Measurements from ENCODE around the gene SENP7.
"Not testable (repeated sequence)": the region's sequence is repeated elsewhere in the genome, so short reads cannot be mapped to it uniquely, and the experiment has no call there.

The SENP7 gene

DNA sequence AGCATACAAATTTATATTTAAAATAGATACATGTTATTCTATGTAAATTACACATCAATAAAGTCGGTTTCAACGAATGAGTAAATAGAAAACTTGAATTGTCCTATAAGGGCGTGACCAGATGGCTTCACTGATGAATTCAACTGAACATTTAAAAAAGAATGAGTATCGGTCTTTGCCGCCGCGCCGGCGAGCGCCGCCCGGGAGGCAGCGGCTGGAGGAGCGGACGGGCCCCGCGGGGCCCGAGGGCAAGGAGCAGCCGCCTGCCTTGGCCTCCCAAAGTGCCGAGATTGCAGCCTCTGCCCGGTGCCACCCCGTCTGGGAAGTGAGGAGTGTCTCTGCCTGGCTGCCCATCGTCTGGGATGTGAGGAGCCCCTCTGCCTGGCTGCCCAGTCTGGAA lies 74.4 kb downstream of the SENP7 start:
- not testable (repeated sequence) for DNase-seq (ENCODE audit: low read depth in 2 of 2)

DNA sequence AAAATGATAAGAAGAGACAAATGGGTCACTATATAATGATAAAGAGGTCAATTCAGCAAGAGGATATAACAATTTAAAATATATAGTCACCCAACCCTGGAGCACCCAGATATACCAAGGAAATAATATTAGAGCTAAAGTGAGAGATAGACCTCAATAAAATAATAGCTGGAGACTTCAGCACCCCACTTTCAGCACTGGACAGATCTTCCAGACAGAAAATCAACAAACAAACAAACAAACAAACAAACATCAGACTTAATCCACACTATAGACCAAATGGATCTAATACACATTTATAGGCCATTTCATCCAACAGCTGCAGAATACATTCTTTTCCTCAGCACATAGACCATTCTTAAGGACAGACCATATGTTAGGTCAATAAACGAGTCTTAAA lies 79.4 kb downstream of the SENP7 start:
- no peak for DNase-seq (ENCODE audit: low read depth in 2 of 2)

DNA sequence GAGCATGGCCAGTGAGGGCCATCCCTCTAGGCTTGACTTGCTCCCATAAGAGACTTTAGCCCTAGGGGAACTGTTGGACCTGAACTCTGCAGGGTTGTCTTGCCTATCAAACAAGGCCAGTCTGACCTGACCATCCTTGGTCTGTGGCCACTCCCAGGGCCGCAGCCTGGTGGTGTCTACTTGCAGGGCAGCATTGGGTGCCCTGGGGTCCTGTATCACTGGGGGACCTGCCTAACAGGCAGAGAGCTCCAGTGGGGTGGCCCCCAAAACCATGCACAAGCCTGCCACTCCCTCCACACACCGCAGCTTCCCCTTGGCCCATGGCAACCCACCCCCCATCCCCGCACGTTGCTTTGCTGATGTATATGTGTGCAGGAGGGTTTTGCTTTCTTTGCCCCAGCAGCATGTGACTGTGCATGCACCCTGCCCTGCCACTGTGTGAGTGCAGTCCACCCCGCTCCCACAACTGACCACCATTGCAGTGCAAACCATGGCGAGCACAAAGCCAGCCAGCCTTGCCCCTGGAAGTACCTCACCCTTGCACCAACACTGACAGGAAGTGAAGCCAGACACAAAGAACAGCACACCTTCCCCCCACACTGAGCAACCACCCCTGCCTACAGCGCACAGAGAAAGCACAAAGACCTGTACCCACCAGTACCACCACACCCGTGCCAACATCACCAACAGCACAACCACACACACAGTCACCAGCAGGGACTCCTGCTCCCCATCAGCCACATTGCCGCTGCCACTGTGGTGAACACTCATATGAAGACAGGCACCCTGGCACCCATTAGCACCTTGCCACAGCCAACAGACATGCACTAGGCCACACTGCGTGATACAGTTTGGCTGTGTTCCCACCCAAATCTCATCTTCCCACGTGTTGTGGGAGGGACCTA lies 88.8 kb downstream of the SENP7 start:
- DNase-seq (ENCODE audit: low read depth in 2 of 2), result no peak

DNA sequence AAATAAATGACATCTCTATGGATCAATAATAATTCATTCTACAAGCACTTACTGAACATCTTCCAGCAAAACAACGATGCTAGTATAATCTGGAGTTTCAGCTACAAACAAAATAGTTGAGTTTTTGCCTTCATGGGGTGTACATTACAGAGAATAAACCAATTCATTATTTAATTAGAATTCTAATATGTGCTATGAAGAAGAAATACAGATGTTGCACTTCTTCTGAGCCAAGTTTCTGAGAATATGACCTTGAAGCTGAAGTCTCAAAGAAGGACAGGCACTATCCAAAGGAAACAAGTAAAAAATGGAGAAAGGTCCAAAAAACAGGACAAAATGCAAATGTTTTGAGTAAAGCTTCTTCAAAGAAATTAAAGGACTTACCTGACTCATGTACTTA lies 94.2 kb downstream of the SENP7 start:
- DNase-seq (ENCODE audit: low read depth in 2 of 2), result no peak

DNA sequence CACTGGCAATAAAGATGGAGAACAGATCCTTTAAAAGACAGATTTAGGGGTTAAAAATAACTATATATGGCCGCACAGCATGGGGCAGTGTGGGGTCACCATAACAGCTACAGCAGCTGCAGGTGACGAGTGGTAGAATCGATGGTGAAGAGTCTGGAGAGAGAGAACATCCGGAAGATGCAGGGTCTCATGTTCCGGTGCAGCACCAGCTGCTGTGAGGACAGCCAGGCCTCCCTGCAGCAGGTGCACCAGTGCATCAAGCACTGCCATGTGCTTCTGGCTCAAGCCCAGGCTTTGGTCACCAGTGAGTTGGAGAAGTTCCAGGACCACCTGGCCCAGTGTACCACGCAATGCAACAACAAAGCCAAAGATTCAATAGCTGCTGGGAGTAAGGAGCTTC lies 98.9 kb downstream of the SENP7 start:
- no peak for DNase-seq (ENCODE audit: low read depth in 2 of 2)

DNA sequence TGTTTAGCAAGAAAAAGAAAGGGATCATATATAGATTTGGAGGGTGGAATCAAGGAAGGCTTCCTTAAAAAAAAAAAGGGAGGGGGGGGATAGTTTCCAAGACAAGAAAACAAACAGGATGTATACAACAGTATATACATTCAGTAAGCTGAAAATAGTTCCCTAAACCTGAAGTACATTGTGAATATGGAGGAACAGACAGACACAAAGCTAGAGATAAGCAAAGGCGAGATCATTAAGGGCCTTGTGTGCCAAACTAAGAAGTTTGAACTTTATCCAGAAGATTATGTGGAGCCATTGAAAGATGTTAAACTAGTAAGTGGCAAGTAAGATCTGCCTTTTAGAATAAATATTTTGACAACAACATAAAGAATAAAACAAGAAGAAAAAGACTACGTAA lies 99.4 kb downstream of the SENP7 start:
- no peak for DNase-seq (ENCODE audit: low read depth in 2 of 2)

DNA sequence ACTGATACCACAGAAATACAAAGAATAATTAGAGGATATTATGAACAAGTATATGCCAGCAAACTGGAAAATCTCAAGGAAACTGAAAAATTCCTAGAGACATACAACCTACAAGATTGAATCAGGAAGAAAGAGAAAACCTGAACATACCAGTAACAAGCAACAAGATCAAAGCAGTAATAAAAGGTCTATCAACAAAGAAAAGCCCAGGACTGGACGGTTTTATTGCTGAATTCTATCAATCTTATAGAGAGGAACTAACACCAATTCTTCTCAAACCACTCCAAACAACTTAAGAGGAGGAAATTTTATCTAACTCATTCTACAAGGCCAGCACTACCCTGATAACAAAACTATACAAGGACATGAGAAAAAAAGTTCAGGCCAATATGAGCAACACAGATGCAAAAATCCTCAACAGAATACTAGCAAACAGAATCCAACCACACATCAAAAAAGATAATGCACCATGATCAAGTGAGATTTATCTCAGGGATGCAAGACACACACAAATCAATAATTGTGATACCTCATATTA lies 121.5 kb downstream of the SENP7 start:
- DNase-seq (ENCODE audit: low read depth in 2 of 2), result no peak

DNA sequence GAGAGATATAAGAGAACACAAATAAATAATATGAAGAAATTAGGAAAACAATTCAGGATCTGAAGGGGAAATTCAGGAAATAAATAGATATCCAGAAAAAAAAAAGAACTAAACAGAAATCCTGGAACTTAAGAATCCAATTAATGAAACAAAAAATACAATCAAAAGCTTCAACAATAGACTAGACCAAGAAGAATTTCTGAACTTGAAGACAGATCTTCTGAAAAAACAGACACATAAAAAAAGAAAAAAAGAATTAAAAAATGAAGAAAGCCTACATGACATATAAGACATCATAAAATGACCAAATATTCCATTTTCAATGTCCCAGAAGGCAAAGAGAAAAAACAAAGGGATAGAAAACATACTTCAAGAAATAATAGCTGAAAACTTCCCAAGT lies 124.3 kb downstream of the SENP7 start:
- no peak for DNase-seq (ENCODE audit: low read depth in 2 of 2)

DNA sequence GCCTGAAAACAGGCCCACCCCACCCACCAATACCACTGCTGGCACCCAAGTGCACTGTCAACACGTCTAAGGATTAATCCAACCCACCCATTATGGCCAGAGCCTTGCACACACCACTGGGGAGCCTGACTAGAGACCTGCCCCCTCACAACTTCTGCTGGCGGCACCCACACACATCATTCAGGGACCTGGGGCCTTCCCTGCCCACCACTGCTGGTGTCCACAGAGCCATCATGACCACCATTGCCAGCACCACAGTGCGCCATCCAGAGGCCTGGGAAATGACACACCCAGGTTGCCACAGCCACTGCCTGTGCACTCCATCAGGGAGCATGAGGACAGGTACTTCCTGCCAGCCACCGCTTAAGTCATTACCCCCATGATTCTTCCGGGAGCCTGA lies 125.7 kb downstream of the SENP7 start:
- no peak for DNase-seq (ENCODE audit: low read depth in 2 of 2)

DNA sequence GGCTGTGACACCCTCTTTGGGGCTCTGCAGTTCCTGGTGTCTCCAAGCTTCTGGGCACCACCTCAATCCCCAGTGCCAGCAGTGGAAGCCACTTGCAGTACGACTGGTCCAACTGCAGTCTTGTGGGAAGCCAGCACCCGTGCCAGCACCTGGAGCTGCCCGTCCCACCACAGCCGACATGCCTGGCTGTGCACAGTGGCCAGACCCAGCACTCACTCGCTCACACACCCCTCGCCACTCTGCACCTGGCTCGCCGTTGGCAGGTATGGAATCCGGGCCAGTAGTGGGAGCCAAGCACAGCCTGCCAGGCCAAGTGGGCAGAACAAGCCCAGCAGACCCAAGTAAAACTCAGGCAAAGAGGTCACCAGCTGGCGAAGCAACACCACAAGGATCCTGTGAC lies 128.6 kb downstream of the SENP7 start:
- no peak for DNase-seq (ENCODE audit: low read depth in 2 of 2)

DNA sequence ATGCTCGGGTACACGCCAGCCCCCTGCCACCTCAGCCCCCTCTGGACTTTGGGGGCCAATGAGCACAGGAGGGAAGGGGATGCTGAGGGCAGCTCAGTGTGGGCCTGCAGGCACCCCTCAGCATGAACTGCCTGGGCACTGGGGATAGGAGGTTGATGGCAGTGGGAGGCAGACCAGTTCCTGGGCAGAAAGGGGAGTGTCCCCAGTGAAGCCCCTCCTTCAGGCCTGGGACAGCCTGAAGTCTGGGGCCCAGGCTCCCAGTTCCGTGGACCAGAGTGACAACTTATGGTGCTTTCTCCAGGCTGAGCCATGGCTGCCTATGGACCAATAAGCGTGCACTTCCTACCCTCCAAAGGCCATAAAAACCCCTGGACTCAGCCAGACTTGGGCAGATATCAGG lies 129.4 kb downstream of the SENP7 start:
- DNase-seq (ENCODE audit: low read depth in 2 of 2), result no peak

DNA sequence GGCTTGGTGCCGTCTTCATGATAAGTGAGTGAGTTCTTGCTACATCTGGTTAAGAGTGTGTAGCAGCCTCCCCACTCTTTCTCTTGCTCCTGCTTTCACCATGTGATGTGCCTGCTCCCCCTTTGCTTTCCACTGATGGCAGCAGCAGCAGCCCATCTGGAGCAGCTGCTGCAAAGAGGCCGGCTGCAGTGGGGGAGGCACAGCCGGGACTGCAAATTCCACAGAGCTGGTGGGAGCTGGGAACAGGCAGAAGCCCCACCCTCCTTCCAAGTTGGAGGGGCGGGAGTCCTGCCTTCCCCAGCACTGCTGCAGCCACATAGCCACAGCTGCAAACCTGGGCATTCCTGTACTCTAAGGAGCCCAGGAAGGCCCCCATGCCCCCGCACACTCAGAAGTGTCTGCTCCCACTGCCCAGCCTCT lies 129.8 kb downstream of the SENP7 start:
- DNase-seq (ENCODE audit: low read depth in 2 of 2), result no peak

DNA sequence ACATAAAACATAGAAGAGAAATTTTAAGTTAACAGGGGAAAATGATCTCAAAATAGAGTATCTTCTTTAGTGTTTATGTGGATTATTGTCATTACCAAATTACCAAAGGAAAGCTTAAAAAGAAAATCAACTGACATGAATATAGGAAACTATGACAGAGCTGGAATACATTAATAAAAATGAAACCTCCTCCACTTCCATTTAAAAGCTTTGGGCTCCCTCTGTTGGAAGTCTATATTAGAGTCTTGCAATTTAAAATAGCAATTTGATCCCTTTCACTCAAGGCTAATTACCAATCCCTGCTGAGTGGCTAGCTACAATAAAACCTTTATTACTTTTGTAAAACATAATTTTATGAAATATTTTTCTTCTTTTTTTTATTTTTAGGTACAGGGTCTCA lies 131.2 kb downstream of the SENP7 start:
- DNase-seq (ENCODE audit: low read depth in 2 of 2), result no peak

DNA sequence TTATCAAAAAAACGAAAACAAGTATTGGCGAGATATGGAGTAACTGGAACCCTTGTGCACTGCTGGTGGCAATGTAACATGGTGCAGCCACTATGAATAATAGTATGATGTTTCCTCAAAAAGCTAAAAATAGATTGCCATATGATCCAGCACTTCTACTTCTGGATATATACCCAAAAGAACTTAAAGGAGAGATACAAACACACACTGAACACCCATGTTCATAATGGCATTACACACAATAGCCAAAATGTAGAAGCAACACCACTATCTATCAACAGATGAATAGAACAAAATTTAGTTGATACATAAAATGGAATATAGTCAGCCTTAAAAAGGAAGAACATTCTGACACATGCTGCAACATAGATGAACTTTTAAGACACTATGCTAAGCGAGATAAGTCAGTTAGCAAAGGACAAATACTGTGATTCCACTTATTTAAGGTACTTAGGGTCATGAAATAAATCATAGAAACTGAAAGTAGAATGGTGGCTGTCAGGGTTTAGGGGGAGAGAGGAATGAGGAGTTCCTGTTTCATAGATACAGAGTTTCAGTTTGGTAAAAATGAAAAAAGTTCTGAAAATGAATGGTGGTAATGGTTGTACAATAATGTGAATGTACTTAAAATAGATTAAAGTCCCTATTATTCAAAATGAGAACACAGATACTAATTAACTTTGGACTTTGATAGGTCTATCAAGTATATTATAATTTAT lies 133.2 kb downstream of the SENP7 start:
- no peak for DNase-seq (ENCODE audit: low read depth in 2 of 2)

DNA sequence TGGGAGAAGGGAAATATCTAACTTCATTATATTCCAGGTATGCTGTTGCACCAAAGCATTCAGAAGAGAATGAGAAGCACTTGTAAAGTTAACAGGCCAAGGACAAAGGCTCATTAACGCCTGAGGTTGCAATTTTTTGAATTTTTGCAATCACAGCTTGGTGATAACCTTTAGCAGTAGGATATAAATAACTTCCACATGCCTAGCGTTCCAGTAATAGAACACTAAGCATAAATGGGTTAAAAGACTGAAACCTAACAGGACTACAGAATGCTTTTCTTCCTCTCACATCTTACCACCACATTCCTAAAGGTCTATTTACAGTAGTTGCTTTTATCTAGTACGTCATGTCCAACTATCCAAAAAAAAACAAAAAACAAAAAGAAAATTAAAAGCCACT lies 135.2 kb downstream of the SENP7 start:
- no peak for DNase-seq (ENCODE audit: low read depth in 2 of 2)

DNA sequence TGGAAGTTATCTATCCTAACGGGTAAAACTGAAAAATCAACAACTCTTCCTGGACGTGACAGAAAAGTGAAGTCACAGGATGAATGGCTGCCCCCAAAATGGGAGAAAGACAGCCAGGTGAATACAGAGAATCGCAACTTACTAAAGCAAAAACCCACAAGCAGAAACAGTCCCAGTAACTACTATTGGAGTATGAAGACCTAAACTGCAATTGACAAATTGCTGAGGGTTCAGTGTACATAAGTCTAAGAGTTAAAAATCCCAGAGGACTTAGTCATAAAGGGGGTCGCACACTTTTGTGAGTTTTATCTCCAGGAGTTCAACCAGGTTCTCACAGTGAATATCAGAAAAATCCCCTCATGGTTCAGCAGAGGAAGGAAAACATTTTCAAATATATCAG lies 135.8 kb downstream of the SENP7 start:
- DNase-seq (ENCODE audit: low read depth in 2 of 2), result no peak

DNA sequence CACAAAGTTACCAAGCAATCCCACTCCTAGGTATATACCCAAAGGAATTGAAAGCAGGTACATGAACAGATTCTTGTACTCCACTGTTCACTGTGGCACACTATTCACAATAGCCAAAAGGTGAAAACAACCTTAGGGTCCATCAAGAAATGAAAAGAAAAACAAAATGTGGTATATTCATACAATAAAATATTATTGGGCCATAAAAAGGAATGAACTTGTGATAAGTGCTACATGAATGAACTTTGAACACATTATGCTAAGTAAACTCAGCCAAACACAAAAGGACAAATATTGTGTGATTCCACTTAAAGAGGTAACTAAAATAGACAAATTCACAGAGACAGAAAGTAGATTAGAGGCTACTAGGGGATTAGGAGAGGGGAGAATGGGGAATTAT lies 137.4 kb downstream of the SENP7 start:
- DNase-seq (ENCODE audit: low read depth in 2 of 2), result no peak

DNA sequence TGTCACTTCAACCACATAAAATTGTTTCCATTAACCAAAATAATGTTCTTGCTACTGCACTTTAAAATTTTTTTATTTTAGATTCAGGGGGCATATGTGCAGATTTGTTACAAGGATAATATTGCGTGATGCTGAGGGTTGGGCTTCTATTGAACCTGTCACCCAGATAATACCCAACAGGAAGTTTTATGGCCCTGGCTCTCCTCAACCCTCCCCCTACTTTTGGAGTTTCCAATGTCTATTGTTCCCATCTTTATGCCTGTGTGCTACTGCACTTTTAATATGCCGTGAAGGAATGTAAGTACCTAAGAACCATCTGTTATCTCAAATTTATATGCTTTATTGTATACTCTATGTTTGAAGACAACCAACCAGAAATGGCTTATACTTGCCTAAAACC lies 150.6 kb downstream of the SENP7 start:
- no peak for DNase-seq (ENCODE audit: low read depth in 2 of 2)

DNA sequence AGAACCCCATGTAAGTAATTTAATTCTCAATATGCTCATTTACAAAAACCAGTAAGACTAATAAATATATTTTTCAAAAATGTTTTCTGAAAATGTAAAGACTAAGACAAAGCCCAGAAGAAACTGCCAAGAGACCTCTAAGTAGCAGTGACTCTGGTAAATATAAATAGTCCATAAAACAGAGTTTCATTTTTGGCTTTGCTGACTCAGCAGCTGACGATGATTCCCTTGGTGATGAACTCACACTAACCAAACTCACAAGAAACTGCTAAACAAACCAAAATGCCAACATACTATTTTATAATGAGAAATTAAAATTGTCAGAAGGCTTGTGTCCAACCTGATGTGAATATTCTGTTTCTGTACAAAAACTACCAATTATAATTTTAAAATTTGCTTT lies 161.2 kb downstream of the SENP7 start:
- DNase-seq (ENCODE audit: low read depth in 2 of 2), result no peak

DNA sequence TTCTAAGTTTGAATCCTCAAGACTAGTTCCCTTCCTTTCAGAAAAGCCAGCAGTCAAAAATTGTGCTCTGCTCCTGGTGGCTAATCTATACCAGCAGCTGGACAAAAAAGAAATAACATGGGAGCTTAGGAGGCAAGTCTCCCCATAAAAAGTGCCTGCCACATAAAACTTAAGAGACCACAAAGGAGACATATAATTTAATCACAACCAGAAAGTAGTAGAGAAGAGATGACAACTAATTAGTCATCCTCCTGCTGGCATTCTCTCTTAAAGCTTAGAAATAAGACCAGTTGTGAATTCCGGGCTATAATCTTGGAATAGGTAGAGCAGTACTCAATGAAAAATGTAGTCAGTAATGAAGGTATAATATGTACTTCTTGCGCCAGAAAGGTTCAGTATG lies 172.4 kb downstream of the SENP7 start:
- no peak for DNase-seq (ENCODE audit: low read depth in 2 of 2)

DNA sequence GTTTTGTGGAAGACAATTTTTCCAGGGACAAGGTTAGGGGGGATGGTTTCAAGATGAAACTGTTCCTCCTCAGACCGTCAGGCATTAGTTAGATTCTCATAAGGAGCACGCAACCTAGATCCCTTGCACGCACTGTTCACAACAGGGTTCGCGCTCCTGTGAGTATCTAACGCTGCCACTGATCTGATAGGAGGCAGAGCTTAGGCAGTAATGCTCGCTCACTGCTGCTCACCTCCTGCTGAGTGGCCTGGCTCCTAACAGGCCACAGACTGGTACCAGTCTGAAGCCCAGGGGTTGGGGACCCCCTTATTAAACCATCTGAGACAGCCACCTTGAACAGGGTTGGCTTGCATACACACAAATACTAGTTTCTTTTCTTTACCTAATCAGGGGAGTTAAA lies 179.1 kb downstream of the SENP7 start:
- no peak for DNase-seq (ENCODE audit: low read depth in 2 of 2)

DNA sequence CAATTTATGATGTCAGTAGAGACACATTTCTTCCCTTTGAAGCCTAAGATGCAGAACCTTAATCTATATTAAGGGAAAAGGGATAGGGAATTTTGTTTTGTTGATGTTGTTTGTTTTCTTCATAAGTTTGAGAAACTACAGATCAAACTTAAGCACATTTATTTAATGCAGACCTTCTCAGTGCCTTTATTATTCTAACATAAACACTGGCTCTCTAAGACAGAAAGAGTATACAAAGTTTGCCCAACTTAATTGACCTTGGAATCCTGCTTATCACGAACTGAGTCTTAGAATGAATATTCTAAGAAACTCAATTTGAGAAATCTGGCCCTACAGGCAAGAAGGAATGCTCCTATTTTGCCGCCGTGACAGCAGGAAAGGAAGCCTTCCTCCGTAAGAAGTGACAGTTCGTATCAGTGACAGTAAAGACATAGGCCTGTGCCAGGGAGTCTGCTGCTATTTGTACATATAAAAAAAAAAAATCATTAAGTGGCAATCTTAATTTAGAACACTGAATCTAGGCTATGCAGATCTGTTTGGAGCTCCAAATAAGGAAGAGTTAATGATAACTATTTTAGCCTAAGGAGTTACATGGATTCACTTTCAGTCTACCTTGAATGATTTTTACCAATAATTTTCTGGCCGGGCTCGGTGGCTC lies 183.9 kb downstream of the SENP7 start:
- DNase-seq (ENCODE audit: low read depth in 2 of 2), result no peak

Data from stimulated activated CD4-positive, alpha-beta T cell treated with anti-CD3 and anti-CD28 coated beads, Interleukin-1b, Interleukin-23, amount 100 ng/mL, for 4 hours (primary cell).